H1 (cell line): ENCODE measurements around the gene SEL1L. TPM values are rescaled to one million over a fixed set of nuclear protein-coding genes. Genes with fewer than 3 reads are reported as not detected.

ENCODE experiments used
- CTCF ChIA-PET: fragments of 300-600 bp; sonication (Branson Sonifier 250); formaldehyde crosslinking; loops from one replicate; lab custom pipeline; 2021; ENCODE audit not compliant: partially characterized antibody; lab: Charles Lee
- POLR2A ChIA-PET: fragments of 300-600 bp; sonication (Branson Sonifier 250); formaldehyde crosslinking; loops from one replicate; lab custom pipeline; 2021; ENCODE audit warnings: inconsistent platforms; ENCODE audit not compliant: partially characterized antibody; lab: Charles Lee
- DNase-seq, 2 experiments: peaks; one replicate each; pipeline versions ENCODE4 v3.0.0 to v3.0.0-alpha.2; 2010 to 2022; ENCODE audit warnings: low spot score in 2 of 2, low read depth in 1 of 2, mixed read lengths in 1 of 2
- FAIRE-seq: peaks from 2 replicates; lab custom pipeline; 2011; peaks lifted over from hg19 to GRCh38; lab: Jason Lieb, UNC
- H2AFZ ChIP-seq: 2 replicates; pipeline ENCODE4 v1.8.1; 2012; ENCODE audit warnings: low read length, inconsistent platforms
- H2AK5ac ChIP-seq: 2 replicates; pipeline ENCODE4 v1.6.1; 2013; ENCODE audit warnings: low read depth, low read length
- H2BK120ac ChIP-seq: replicated peaks from 2 replicates; pipeline ENCODE3; 2013; ENCODE audit warnings: low read depth, low read length, inconsistent platforms
- H2BK12ac ChIP-seq: 2 replicates; pipeline ENCODE4 v1.6.1; 2013; ENCODE audit warnings: low read depth, low read length
- H2BK15ac ChIP-seq: 2 replicates; pipeline ENCODE4 v1.6.1; 2013; ENCODE audit warnings: low read length
- H2BK20ac ChIP-seq: 2 replicates; pipeline ENCODE4 v1.6.1; 2013; ENCODE audit warnings: low read length
- H2BK5ac ChIP-seq: 2 replicates; pipeline ENCODE4 v1.6.1; 2013; ENCODE audit warnings: low read depth, low read length
- H3K14ac ChIP-seq: 2 replicates; pipeline ENCODE4 v1.6.1; 2013; ENCODE audit warnings: inconsistent platforms; ENCODE audit not compliant: insufficient read length
- H3K18ac ChIP-seq: 2 replicates; pipeline ENCODE4 v1.6.1; 2013; ENCODE audit warnings: low read length; ENCODE audit errors: extremely low read depth
- H3K23ac ChIP-seq: 2 replicates; pipeline ENCODE4 v1.6.1; 2013; ENCODE audit warnings: inconsistent platforms; ENCODE audit not compliant: insufficient read length
- H3K23me2 ChIP-seq: 2 replicates; pipeline ENCODE4 v1.6.1; 2013; ENCODE audit warnings: low read depth, low read length
- H3K27ac ChIP-seq: 2 replicates; pipeline ENCODE4 v1.6.1; 2011; ENCODE audit warnings: low read depth, low read length, inconsistent platforms
- H3K27me3 ChIP-seq, 4 experiments: replicated peaks in 1 of 4; 1 replicate in 1 of 4; 2 replicates in 3 of 4; pipeline versions ENCODE4 v1.6.1 to v1.8.1; 2011 to 2013; ENCODE audit warnings: low read length in 3 of 4, mild to moderate bottlenecking in 3 of 4, inconsistent platforms in 2 of 4, mixed read lengths in 2 of 4, moderate library complexity in 1 of 4; ENCODE audit not compliant: control insufficient read depth in 3 of 4, insufficient read depth in 3 of 4; ENCODE audit errors: extremely low read depth in 1 of 4
- H3K36me3 ChIP-seq, 4 experiments: 2 replicates each; pipeline versions ENCODE4 v1.6.1 to v1.8.1; 2011 to 2013; ENCODE audit warnings: mild to moderate bottlenecking in 4 of 4, low read length in 3 of 4, moderate library complexity in 2 of 4, control low read depth in 1 of 4, inconsistent platforms in 1 of 4; ENCODE audit not compliant: insufficient read depth in 4 of 4, control insufficient read depth in 2 of 4
- H3K4ac ChIP-seq: replicated peaks from 2 replicates; pipeline ENCODE3; 2013; ENCODE audit warnings: low read length, low read depth, mixed read lengths, inconsistent platforms; ENCODE audit not compliant: insufficient read length
- H3K4me1 ChIP-seq, 4 experiments: replicated peaks in 1 of 4; 1 replicate in 1 of 4; 2 replicates in 3 of 4; pipeline versions ENCODE4 v1.6.1 to v1.8.1; 2011 to 2013; ENCODE audit warnings: low read length in 3 of 4, inconsistent platforms in 2 of 4, mixed read lengths in 1 of 4; ENCODE audit not compliant: insufficient read depth in 4 of 4, control insufficient read depth in 3 of 4
- H3K4me2 ChIP-seq, 2 experiments: 2 replicates each; pipeline versions ENCODE4 v1.6.1 to v1.8.1; 2011 to 2013; ENCODE audit warnings: low read depth in 2 of 2, low read length in 2 of 2, control low read depth in 1 of 2, inconsistent platforms in 1 of 2, mild to moderate bottlenecking in 1 of 2; ENCODE audit not compliant: insufficient read depth in 1 of 2
- H3K4me3 ChIP-seq, 4 experiments: fragments of 200-600, 300-600 bp in 1 of 4; sonication (generic), shearing (Covaris generic), sonication (Bioruptor Twin) in 1 of 4; 2 replicates each; pipeline versions ENCODE4 v1.5.1 to v1.8.1; 2011 to 2016; ENCODE audit warnings: low read length in 4 of 4, low read depth in 3 of 4, control low read depth in 2 of 4, inconsistent platforms in 2 of 4, mild to moderate bottlenecking in 2 of 4, mixed read lengths in 1 of 4, moderate library complexity in 1 of 4; ENCODE audit not compliant: insufficient read depth in 2 of 4; ENCODE audit errors: extremely low read depth in 1 of 4
- H3K56ac ChIP-seq: replicated peaks from 2 replicates; pipeline ENCODE3; 2013; ENCODE audit warnings: low read depth, mild to moderate bottlenecking, mixed read lengths, low read length, inconsistent platforms; ENCODE audit not compliant: insufficient read length
- H3K79me1 ChIP-seq: 2 replicates; pipeline ENCODE4 v1.6.1; 2013; ENCODE audit warnings: low read depth, low read length, control low read depth
- H3K79me2 ChIP-seq, 2 experiments: 2 replicates each; pipeline versions ENCODE4 v1.6.1 to v1.8.1; 2012 to 2013; ENCODE audit warnings: low read length in 2 of 2, mild to moderate bottlenecking in 2 of 2, inconsistent platforms in 1 of 2; ENCODE audit not compliant: insufficient read depth in 2 of 2, control insufficient read depth in 1 of 2
- H3K9ac ChIP-seq, 4 experiments: replicated peaks in 1 of 4; 1 replicate in 1 of 4; 2 replicates in 3 of 4; pipeline versions ENCODE4 v1.6.1 to v1.8.1; 2011 to 2013; ENCODE audit warnings: low read depth in 3 of 4, low read length in 3 of 4, control low read depth in 2 of 4, mild to moderate bottlenecking in 2 of 4, moderate library complexity in 2 of 4, inconsistent platforms in 1 of 4; ENCODE audit errors: extremely low read depth in 1 of 4
- H3K9me3 ChIP-seq, 2 experiments: 2 replicates each; pipeline versions ENCODE4 v1.6.1 to v1.8.1; 2012 to 2013; ENCODE audit warnings: mild to moderate bottlenecking in 2 of 2, moderate library complexity in 2 of 2, control low read depth in 1 of 2, inconsistent platforms in 1 of 2, low read depth in 1 of 2, low read length in 1 of 2, mixed read lengths in 1 of 2; ENCODE audit not compliant: insufficient read depth in 2 of 2
- H4K20me1 ChIP-seq, 2 experiments: replicated peaks in 1 of 2; 2 replicates each; pipeline versions ENCODE3 to v1.8.1; 2011 to 2013; ENCODE audit warnings: inconsistent platforms in 2 of 2, low read length in 2 of 2, mild to moderate bottlenecking in 1 of 2; ENCODE audit not compliant: insufficient read depth in 2 of 2, control insufficient read depth in 1 of 2
- H4K5ac ChIP-seq: 2 replicates; pipeline ENCODE4 v1.6.1; 2013; ENCODE audit warnings: low read length, low read depth, mixed read lengths, inconsistent platforms; ENCODE audit not compliant: insufficient read length
- H4K8ac ChIP-seq: 2 replicates; pipeline ENCODE4 v1.8.0; 2013; ENCODE audit warnings: mild to moderate bottlenecking, moderate library complexity, low read length, inconsistent platforms; ENCODE audit not compliant: insufficient read depth; ENCODE audit errors: extremely low read depth
- H4K91ac ChIP-seq: replicated peaks from 2 replicates; pipeline ENCODE3; 2013; ENCODE audit warnings: low read length, mixed read lengths, inconsistent platforms; ENCODE audit not compliant: insufficient read length
- SP1 ChIP-seq: IDR thresholded peaks from 2 replicates; pipeline ENCODE4 v1.6.1; 2011; ENCODE audit warnings: low read depth, low read length
- TAF7 ChIP-seq: optimal IDR thresholded peaks from 2 replicates; pipeline ENCODE3; 2011; ENCODE audit warnings: low read depth, mild to moderate bottlenecking, inconsistent platforms, low read length, moderate library complexity, borderline replicate concordance
- WGBS, 2 experiments: shearing (Covaris generic) in 1 of 2; methylation state at CpG; one replicate each; pipeline versions ENCODE4 v1.1.6 to v1.1.7; 2013 to 2015; ENCODE audit warnings: low lambda C conversion rate in 2 of 2, mixed read lengths in 2 of 2, inconsistent platforms in 1 of 2, low coverage in 1 of 2, missing lambda C conversion rate in 1 of 2; ENCODE audit not compliant: insufficient replicate concordance in 2 of 2, insufficient coverage in 1 of 2, insufficient read length in 1 of 2; ENCODE audit errors: extremely low coverage in 1 of 2, missing lambda C conversion rate in 1 of 2; 5-methylcytosine and 5-hydroxymethylcytosine counted together
- polyA plus RNA-seq, 7 experiments: library from polyadenylated mRNA; depleted of rRNA in 3 of 7; stranded (reverse) in 5 of 7; unstranded in 2 of 7; fragments of >200 nt in 5 of 7; fragments of 200-250 nt in 2 of 7; gene quantifications; 1 replicate in 5 of 7; 2 replicates in 1 of 7; 4 replicates in 1 of 7; pipeline versions ENCODE4 v1.2.1 to v1.2.3, GENCODE V29; 2011 to 2013; ENCODE audit warnings: missing spikeins in 2 of 7, mixed read lengths in 2 of 7
- total RNA-seq: library from RNA; stranded (reverse); fragmentation: NEBNext Ultra II Directional; extraction: Animal tissue kit (Norgen Biotek cat#: 25700); gene quantifications from 2 replicates; pipeline ENCODE4 v1.2.1, GENCODE V29; 2021

Gene SEL1L
- total and polyA plus RNA-seq, 2 of the 8 experiments (the other 6 are each of a cell fraction or from before 2014, with no cell fraction given): 4.3 to 34.9 TPM

- H2AK5ac ChIP-seq: no peak overlapping the region
- H2BK12ac ChIP-seq: no peak overlapping the region
- no peak overlapping the region for H3K56ac ChIP-seq
- no peaks in the 10 kb centered on the region; a peak in 4 of 8 replicates for H3K36me3 ChIP-seq
- H3K14ac ChIP-seq: no peak overlapping the region
- no peak for TF ChIP-seq TAF7
- TF ChIP-seq SP1: no peak
- H3K9ac ChIP-seq: no peak overlapping the region
- ChIA-PET POLR2A (interaction anchor here (0.8 kb wide), 1 partner anchor 8 kb away, joined by 3 read pairs; no protein-coding TSS in a partner anchor), CTCF (interaction anchor here (0.5 kb wide), 1 partner anchor 150 kb away, joined by 3 read pairs; no protein-coding TSS in a partner anchor)
- no peak overlapping the region for H2AFZ ChIP-seq
- no peak overlapping the region for H4K8ac ChIP-seq
- no peak overlapping the region for H3K23ac ChIP-seq
- no peak overlapping the region for H4K91ac ChIP-seq
- H3K4me3 ChIP-seq: no peak overlapping the region
- H3K4me1 ChIP-seq: peaks cover 0 to 2% (median 0%) of the 10 kb centered on the region in 4 experiments; a peak in 1 of 7 replicates
- no peak overlapping the region for H3K27ac ChIP-seq
- H3K27me3 ChIP-seq: no peaks in the 10 kb centered on the region
- H4K20me1 ChIP-seq: no peaks in the 10 kb centered on the region
- no peak overlapping the region for H2BK20ac ChIP-seq
- no peak for FAIRE-seq
- H2BK120ac ChIP-seq: no peak overlapping the region
- H3K79me2 ChIP-seq: no peaks in the 10 kb centered on the region
- no peaks in the 10 kb centered on the region for H3K23me2 ChIP-seq
- no peak overlapping the region for H2BK15ac ChIP-seq
- WGBS, 2 experiments: 96% methylated on average over 3 of the region's 3 CpGs; no CpG with 5 or more reads in 1 of the 2 experiments
- no peak overlapping the region for H3K18ac ChIP-seq
- no peak overlapping the region for H3K4ac ChIP-seq
- no peak overlapping the region for H2BK5ac ChIP-seq
- no peaks in the 10 kb centered on the region; the same call in 1 of the 2 replicates for H3K79me1 ChIP-seq
- DNase-seq: no peak
- no peaks in the 10 kb centered on the region for H3K9me3 ChIP-seq
- H4K5ac ChIP-seq: no peak overlapping the region
- no peak overlapping the region for H3K4me2 ChIP-seq
Measured at GRCh38 chr14:81519200-81520011, 14.2 kb downstream of the SEL1L start.
